ENCODE measurements around the gene MED26. TPM values are rescaled to one million over a fixed set of nuclear protein-coding genes. Genes with fewer than 3 reads are reported as not detected.

MED26 gene
- total and polyA plus RNA-seq, 2 experiments from 2014 or later = 4.4 to 6.7 TPM

DNA sequence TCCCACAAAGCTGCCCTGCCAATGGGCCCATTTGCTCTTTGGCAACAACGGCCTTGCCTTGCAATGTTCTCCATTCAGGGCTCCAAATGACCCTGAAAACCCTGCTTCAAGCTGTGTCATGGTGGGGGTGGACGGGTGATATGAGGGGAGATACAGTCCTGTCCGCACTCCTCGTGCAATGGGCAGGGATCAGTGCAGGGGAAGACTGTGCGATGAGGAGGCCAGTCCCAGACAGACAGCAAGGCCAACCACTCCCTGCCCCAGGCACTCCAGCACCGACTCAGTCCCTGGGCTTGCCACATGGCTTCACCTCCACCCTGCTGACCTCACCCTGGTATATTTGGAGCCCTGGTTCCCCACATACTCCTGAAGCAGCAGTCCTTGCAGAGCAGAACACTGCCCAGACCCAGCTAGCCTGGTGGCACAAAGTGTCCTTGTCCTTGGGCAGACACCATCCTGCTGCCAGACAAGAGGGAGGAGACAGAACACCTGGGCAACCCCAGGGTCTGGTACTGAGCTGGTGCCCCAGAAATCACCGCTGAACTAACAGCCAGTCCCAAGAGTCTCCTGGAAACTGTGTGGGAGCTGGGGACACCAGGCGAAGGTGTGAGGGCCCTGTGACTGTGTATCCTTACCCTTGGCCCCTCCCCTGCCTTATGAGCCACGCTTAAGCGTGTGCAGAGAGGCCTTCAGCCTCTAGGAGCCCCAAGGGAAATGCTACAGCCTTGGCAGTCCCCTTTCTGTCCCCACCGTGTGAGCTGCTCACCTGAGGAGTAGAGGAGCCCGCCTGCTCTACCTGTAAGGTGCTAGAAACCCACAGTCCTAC is 46.6 kb downstream of the MED26 start:
- Histone ChIP-seq H3K79me2 (ENCODE audit: insufficient read depth) (peaks cover 100% of the 10 kb centered on the region), H3K4me1 (ENCODE audit: insufficient read depth) (peaks cover 26% of the 10 kb centered on the region), H2AFZ (no peak overlapping the region), H3K9me3 (ENCODE audit: low read depth) (no peaks in the 10 kb centered on the region), H3K9ac (peak overlapping the region; percentile 17; the same call in 1 of the 2 replicates), H3K4me3 (no peak overlapping the region), H3K27me3 (replicated peaks; ENCODE audit: insufficient read depth) (no peaks in the 10 kb centered on the region), H3K36me3 (ENCODE audit: low read depth) (no peaks in the 10 kb centered on the region), H4K20me1 (ENCODE audit: insufficient read depth) (peaks cover 16% of the 10 kb centered on the region; the same call in 1 of the 2 replicates), H3K4me2 (ENCODE audit: unreplicated experiment) (no peak overlapping the region), H3F3A (ENCODE audit: insufficient read depth) (peaks cover 14% of the 10 kb centered on the region), H3K9me2 (ENCODE audit: insufficient read depth) (no peaks in the 10 kb centered on the region), H3K27ac (peak overlapping the region; percentile 38)
- DNase-seq = peak; percentile 33
- in situ Hi-C loops (cut with MboI) = no loop called here
- WGBS, 2 experiments (ENCODE audit: low coverage in 1 of 2, low lambda C conversion rate in 2 of 2, missing lambda C conversion rate in 2 of 2) = 81% methylated on average over 12 of the region's 12 CpGs
- no peak for TF ChIP-seq EZH2phosphoT487 (IDR thresholded peaks at IDR 0.05; ENCODE audit: insufficient read depth, low read depth)
- no peak for TF ChIP-seq EZH2 (IDR thresholded peaks at IDR 0.05; ENCODE audit: insufficient read depth, poor library complexity, severe bottlenecking)

DNA sequence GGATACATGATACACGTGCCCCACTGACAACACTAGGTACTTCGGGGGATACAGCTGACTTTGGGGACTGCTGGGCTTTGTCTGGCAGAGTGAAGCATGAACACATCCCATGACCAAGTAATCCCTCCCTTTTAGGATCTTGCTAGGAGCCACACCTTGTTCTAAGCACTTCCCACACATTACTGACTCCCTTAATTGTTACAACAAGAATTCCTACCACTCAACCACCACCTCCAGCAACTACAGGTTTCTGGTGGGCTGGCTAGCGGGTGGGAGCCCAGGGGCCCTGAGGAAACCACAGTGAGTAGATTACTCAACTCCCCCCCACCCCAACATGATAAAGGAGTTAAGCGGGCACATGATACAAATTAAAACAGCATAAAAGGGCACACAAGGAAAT is 48.6 kb downstream of the MED26 start:
- WGBS, 2 experiments (ENCODE audit: low coverage in 1 of 2, low lambda C conversion rate in 2 of 2, missing lambda C conversion rate in 2 of 2) = 85% methylated on average over 4 of the region's 4 CpGs
- Histone ChIP-seq H2AFZ (no peak overlapping the region), H3K27ac (no peak overlapping the region), H4K20me1 (ENCODE audit: insufficient read depth) (peaks cover 16% of the 10 kb centered on the region; the same call in 1 of the 2 replicates), H3K9me2 (ENCODE audit: insufficient read depth) (no peaks in the 10 kb centered on the region), H3F3A (ENCODE audit: insufficient read depth) (peaks cover 14% of the 10 kb centered on the region), H3K79me2 (ENCODE audit: insufficient read depth) (peaks cover 100% of the 10 kb centered on the region), H3K36me3 (ENCODE audit: low read depth) (no peaks in the 10 kb centered on the region), H3K4me1 (ENCODE audit: insufficient read depth) (peaks cover 22% of the 10 kb centered on the region), H3K9ac (no peak overlapping the region), H3K27me3 (replicated peaks; ENCODE audit: insufficient read depth) (no peaks in the 10 kb centered on the region), H3K9me3 (ENCODE audit: low read depth) (no peaks in the 10 kb centered on the region), H3K4me2 (ENCODE audit: unreplicated experiment) (no peak overlapping the region), H3K4me3 (no peak overlapping the region)
- in situ Hi-C loops (cut with MboI) = no loop called here
- TF ChIP-seq EZH2phosphoT487 (IDR thresholded peaks at IDR 0.05; ENCODE audit: insufficient read depth, low read depth) (no peak), EZH2 (IDR thresholded peaks at IDR 0.05; ENCODE audit: insufficient read depth, poor library complexity, severe bottlenecking) (no peak)
- no peak for DNase-seq

DNA sequence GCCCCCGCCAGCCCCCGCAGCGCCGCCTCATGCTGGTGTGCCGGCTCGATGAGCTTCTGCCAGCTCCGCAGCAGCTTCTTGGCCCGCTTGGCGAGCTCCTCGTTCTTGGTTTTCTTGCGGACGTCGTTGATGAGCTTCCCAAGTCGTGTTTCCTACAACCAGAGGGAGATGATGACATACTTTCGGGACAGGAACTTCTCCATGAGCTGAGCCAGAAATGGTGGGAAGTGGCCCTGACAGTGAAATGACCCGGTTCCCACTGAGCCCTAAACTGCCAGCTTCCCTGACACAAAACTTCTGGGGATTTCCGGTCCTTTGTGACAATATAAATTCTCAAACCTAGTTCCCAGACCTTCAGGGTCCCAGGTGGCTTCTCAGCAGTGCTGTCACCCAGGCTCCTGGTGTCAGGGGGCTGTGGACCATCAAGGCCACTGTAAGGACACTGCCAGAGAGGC is 50.4 kb downstream of the MED26 start:
- no peak for DNase-seq
- Histone ChIP-seq H3K36me3 (ENCODE audit: low read depth) (no peaks in the 10 kb centered on the region), H3K79me2 (ENCODE audit: insufficient read depth) (peaks cover 100% of the 10 kb centered on the region), H4K20me1 (ENCODE audit: insufficient read depth) (peaks cover 8% of the 10 kb centered on the region; the same call in 1 of the 2 replicates), H3K9ac (no peak overlapping the region), H3K4me2 (ENCODE audit: unreplicated experiment) (no peak overlapping the region), H3K27ac (no peak overlapping the region), H3K9me3 (ENCODE audit: low read depth) (no peaks in the 10 kb centered on the region), H3K4me1 (ENCODE audit: insufficient read depth) (peaks cover 21% of the 10 kb centered on the region), H3K27me3 (replicated peaks; ENCODE audit: insufficient read depth) (no peaks in the 10 kb centered on the region), H3K9me2 (ENCODE audit: insufficient read depth) (no peaks in the 10 kb centered on the region), H3F3A (ENCODE audit: insufficient read depth) (0 out of 2 replicates have a peak, but pooled peaks cover 6% of the 10 kb centered on the region), H3K4me3 (no peak overlapping the region), H2AFZ (no peak overlapping the region)
- 80 to 83% methylated on average over 13 to 17 of the region's 17 CpGs for WGBS, 2 experiments (ENCODE audit: low coverage in 1 of 2, low lambda C conversion rate in 2 of 2, missing lambda C conversion rate in 2 of 2)
- in situ Hi-C loops (cut with MboI) = no loop called here
- TF ChIP-seq EZH2phosphoT487 (IDR thresholded peaks at IDR 0.05; ENCODE audit: insufficient read depth, low read depth) (no peak), EZH2 (IDR thresholded peaks at IDR 0.05; ENCODE audit: insufficient read depth, poor library complexity, severe bottlenecking) (no peak)

DNA sequence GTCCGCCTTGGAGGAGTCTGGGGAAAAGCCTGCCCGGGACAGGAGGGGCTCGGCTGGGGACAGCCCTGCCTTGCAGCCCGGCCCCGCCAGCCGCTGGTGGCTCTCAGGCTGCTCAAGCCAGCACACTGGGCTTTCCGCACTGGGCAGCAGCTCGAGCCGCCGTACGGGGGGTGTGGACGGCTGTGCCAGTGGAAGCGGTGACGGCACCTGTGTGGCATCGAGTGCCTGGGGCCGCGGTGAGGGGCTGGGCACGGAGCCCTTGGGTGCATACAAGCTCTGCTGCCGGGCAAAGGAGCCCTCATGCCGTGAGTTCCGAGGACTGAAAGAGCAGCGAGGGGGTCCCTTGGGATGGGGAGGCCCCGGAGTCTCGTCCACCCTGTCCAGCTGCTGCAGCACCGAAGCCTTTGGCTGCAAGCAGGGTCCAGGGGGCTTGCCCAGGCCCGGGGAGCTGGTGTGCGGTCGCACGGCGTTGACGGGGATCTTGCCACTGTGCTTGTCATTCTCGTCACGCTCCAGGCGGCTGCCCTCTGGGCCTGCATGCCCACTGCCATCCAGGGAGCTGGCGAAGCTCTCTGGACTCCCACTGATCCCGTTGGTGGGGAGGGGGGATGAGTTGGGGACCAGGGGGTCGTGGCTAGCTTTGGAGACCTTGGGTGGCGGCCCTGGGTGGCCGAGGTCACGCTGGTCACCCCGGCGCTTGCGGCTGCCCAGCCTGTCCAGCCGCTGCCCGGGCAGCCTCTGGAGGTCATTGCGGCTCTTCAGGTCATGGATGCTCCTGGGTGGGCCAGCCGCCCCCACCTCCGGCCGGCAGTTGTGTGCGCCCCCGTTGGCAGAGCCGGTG is 51.1 kb downstream of the MED26 start:
- H3K27me3 ChIP-seq (replicated peaks; ENCODE audit: insufficient read depth) = no peaks in the 10 kb centered on the region
- TF ChIP-seq EZH2phosphoT487 (IDR thresholded peaks at IDR 0.05; ENCODE audit: insufficient read depth, low read depth) (no peak), EZH2 (IDR thresholded peaks at IDR 0.05; ENCODE audit: insufficient read depth, poor library complexity, severe bottlenecking) (no peak)
- DNase-seq = no peak
- WGBS, 2 experiments (ENCODE audit: low coverage in 1 of 2, low lambda C conversion rate in 2 of 2, missing lambda C conversion rate in 2 of 2) = 87 to 90% methylated on average over 22 to 46 of the region's 52 CpGs
- H3K36me3 ChIP-seq (ENCODE audit: low read depth) = no peaks in the 10 kb centered on the region
- in situ Hi-C loops (cut with MboI) = no loop called here
- H3K9ac ChIP-seq = no peak overlapping the region
- H3K27ac ChIP-seq = no peak overlapping the region
- H3K4me3 ChIP-seq = no peak overlapping the region
- H3K4me1 ChIP-seq (ENCODE audit: insufficient read depth) = peaks cover 21% of the 10 kb centered on the region
- H3K79me2 ChIP-seq (ENCODE audit: insufficient read depth) = peaks cover 96% of the 10 kb centered on the region
- H3K4me2 ChIP-seq (ENCODE audit: unreplicated experiment) = no peak overlapping the region
- peaks cover 8% of the 10 kb centered on the region; the same call in 1 of the 2 replicates for H4K20me1 ChIP-seq (ENCODE audit: insufficient read depth)
- 0 out of 2 replicates have a peak, but pooled peaks cover 6% of the 10 kb centered on the region for H3F3A ChIP-seq (ENCODE audit: insufficient read depth)
- H3K9me2 ChIP-seq (ENCODE audit: insufficient read depth) = no peaks in the 10 kb centered on the region
- no peaks in the 10 kb centered on the region for H3K9me3 ChIP-seq (ENCODE audit: low read depth)
- H2AFZ ChIP-seq = no peak overlapping the region

Data from GM23248 (cell line).